ENCODE data around the gene DNAH14. TPM values are rescaled to one million over a fixed set of nuclear protein-coding genes. Genes with fewer than 3 reads are reported as not detected.

The DNAH14 gene
- total and polyA plus RNA-seq, 2 experiments from 2014 or later, result 55.3 to 80.2 TPM

DNA sequence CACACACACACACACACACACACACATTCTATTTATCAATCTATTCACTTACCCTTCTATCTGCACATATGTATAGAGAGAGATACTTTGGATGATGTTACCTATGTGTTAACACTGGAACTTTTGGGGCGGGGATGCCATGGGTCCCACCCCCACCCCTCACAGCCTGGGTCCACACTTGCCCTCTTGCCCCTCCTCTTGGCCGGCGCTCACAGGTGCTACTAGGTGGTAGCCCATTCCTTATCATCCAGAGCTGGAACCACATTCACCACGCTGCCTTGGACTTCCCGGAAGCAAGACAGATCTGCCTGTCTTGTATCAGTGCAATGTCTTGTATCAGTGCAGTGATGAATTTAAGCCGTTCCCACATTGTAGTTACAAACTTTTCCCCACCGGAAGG is 413.2 kb downstream of the DNAH14 start:
- Histone ChIP-seq H4K20me1 (replicated peaks; ENCODE audit: insufficient read depth) (no peaks in the 10 kb centered on the region), H2AFZ (no peak overlapping the region; the same call in 1 of the 2 replicates), H3K27ac (ENCODE audit: low read depth) (no peak overlapping the region), H3K4me3 (no peak overlapping the region), H3K36me3 (ENCODE audit: insufficient read depth) (no peaks in the 10 kb centered on the region), H3K79me2 (replicated peaks; ENCODE audit: insufficient read depth) (no peaks in the 10 kb centered on the region), H3K27me3 (ENCODE audit: insufficient read depth) (no peaks in the 10 kb centered on the region), H3F3A (replicated peaks; ENCODE audit: low read depth) (no peaks in the 10 kb centered on the region), H3K4me2 (no peak overlapping the region), H3K9me2 (ENCODE audit: insufficient read depth) (no peaks in the 10 kb centered on the region), H3K4me1 (ENCODE audit: insufficient read depth) (no peaks in the 10 kb centered on the region; the same call in 1 of the 2 replicates)
- ATAC-seq, result peak; percentile 63
- Mint-ChIP-seq H3K9me3 (no peaks in the 10 kb centered on the region), H3K27me3 (ENCODE audit: insufficient read depth, low read depth, poor library complexity) (no peaks in the 10 kb centered on the region), H3K4me3 (no peak overlapping the region), H3K36me3 (ENCODE audit: low read depth) (no peaks in the 10 kb centered on the region), H3K4me1 (peaks cover 3% of the 10 kb centered on the region; the same call in 2 of the 3 replicates), H3K27ac (no peak overlapping the region)
- DNase-seq (ENCODE audit: low spot score), result peak; percentile 26
- TF ChIP-seq, protein P1, sequence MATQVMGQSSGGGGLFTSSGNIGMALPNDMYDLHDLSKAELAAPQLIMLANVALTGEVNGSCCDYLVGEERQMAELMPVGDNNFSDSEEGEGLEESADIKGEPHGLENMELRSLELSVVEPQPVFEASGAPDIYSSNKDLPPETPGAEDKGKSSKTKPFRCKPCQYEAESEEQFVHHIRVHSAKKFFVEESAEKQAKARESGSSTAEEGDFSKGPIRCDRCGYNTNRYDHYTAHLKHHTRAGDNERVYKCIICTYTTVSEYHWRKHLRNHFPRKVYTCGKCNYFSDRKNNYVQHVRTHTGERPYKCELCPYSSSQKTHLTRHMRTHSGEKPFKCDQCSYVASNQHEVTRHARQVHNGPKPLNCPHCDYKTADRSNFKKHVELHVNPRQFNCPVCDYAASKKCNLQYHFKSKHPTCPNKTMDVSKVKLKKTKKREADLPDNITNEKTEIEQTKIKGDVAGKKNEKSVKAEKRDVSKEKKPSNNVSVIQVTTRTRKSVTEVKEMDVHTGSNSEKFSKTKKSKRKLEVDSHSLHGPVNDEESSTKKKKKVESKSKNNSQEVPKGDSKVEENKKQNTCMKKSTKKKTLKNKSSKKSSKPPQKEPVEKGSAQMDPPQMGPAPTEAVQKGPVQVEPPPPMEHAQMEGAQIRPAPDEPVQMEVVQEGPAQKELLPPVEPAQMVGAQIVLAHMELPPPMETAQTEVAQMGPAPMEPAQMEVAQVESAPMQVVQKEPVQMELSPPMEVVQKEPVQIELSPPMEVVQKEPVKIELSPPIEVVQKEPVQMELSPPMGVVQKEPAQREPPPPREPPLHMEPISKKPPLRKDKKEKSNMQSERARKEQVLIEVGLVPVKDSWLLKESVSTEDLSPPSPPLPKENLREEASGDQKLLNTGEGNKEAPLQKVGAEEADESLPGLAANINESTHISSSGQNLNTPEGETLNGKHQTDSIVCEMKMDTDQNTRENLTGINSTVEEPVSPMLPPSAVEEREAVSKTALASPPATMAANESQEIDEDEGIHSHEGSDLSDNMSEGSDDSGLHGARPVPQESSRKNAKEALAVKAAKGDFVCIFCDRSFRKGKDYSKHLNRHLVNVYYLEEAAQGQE (IDR thresholded peaks at IDR 0.05; ENCODE audit: unreplicated experiment), result no peak
- TF ChIP-seq CREB1 (CRISPR knock-in tag; IDR thresholded peaks at IDR 0.05; ENCODE audit: low read depth), result no peak
- no peak for TF ChIP-seq NANOG (IDR thresholded peaks at IDR 0.05; ENCODE audit: borderline replicate concordance)
- TF ChIP-seq ZNF331 (CRISPR knock-in tag; IDR thresholded peaks at IDR 0.05; ENCODE audit: low read depth), result no peak
- TF ChIP-seq STAT1 (IDR thresholded peaks at IDR 0.05; ENCODE audit: unreplicated experiment), result no peak
- TF ChIP-seq EZH2 (IDR thresholded peaks at IDR 0.05; ENCODE audit: low read depth, unreplicated experiment), result no peak
- TF ChIP-seq, protein P2, sequence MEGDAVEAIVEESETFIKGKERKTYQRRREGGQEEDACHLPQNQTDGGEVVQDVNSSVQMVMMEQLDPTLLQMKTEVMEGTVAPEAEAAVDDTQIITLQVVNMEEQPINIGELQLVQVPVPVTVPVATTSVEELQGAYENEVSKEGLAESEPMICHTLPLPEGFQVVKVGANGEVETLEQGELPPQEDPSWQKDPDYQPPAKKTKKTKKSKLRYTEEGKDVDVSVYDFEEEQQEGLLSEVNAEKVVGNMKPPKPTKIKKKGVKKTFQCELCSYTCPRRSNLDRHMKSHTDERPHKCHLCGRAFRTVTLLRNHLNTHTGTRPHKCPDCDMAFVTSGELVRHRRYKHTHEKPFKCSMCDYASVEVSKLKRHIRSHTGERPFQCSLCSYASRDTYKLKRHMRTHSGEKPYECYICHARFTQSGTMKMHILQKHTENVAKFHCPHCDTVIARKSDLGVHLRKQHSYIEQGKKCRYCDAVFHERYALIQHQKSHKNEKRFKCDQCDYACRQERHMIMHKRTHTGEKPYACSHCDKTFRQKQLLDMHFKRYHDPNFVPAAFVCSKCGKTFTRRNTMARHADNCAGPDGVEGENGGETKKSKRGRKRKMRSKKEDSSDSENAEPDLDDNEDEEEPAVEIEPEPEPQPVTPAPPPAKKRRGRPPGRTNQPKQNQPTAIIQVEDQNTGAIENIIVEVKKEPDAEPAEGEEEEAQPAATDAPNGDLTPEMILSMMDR (conservative IDR thresholded peaks at IDR 0.05; ENCODE audit: low read depth in 2 of 2), result no peak
- no peak for TF ChIP-seq ZNF114 (CRISPR knock-in tag; IDR thresholded peaks at IDR 0.05)
- TF ChIP-seq, protein P3, sequence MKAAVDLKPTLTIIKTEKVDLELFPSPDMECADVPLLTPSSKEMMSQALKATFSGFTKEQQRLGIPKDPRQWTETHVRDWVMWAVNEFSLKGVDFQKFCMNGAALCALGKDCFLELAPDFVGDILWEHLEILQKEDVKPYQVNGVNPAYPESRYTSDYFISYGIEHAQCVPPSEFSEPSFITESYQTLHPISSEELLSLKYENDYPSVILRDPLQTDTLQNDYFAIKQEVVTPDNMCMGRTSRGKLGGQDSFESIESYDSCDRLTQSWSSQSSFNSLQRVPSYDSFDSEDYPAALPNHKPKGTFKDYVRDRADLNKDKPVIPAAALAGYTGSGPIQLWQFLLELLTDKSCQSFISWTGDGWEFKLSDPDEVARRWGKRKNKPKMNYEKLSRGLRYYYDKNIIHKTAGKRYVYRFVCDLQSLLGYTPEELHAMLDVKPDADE (IDR thresholded peaks at IDR 0.05), result no peak
- TF ChIP-seq EZH2phosphoT487 (IDR thresholded peaks at IDR 0.05; ENCODE audit: unreplicated experiment), result no peak
- no peak for TF ChIP-seq JUNB (IDR thresholded peaks at IDR 0.05; ENCODE audit: unreplicated experiment)
- no peak for TF ChIP-seq POLR2AphosphoS5 (IDR thresholded peaks at IDR 0.05; ENCODE audit: low read depth)
- TF ChIP-seq, protein P4, sequence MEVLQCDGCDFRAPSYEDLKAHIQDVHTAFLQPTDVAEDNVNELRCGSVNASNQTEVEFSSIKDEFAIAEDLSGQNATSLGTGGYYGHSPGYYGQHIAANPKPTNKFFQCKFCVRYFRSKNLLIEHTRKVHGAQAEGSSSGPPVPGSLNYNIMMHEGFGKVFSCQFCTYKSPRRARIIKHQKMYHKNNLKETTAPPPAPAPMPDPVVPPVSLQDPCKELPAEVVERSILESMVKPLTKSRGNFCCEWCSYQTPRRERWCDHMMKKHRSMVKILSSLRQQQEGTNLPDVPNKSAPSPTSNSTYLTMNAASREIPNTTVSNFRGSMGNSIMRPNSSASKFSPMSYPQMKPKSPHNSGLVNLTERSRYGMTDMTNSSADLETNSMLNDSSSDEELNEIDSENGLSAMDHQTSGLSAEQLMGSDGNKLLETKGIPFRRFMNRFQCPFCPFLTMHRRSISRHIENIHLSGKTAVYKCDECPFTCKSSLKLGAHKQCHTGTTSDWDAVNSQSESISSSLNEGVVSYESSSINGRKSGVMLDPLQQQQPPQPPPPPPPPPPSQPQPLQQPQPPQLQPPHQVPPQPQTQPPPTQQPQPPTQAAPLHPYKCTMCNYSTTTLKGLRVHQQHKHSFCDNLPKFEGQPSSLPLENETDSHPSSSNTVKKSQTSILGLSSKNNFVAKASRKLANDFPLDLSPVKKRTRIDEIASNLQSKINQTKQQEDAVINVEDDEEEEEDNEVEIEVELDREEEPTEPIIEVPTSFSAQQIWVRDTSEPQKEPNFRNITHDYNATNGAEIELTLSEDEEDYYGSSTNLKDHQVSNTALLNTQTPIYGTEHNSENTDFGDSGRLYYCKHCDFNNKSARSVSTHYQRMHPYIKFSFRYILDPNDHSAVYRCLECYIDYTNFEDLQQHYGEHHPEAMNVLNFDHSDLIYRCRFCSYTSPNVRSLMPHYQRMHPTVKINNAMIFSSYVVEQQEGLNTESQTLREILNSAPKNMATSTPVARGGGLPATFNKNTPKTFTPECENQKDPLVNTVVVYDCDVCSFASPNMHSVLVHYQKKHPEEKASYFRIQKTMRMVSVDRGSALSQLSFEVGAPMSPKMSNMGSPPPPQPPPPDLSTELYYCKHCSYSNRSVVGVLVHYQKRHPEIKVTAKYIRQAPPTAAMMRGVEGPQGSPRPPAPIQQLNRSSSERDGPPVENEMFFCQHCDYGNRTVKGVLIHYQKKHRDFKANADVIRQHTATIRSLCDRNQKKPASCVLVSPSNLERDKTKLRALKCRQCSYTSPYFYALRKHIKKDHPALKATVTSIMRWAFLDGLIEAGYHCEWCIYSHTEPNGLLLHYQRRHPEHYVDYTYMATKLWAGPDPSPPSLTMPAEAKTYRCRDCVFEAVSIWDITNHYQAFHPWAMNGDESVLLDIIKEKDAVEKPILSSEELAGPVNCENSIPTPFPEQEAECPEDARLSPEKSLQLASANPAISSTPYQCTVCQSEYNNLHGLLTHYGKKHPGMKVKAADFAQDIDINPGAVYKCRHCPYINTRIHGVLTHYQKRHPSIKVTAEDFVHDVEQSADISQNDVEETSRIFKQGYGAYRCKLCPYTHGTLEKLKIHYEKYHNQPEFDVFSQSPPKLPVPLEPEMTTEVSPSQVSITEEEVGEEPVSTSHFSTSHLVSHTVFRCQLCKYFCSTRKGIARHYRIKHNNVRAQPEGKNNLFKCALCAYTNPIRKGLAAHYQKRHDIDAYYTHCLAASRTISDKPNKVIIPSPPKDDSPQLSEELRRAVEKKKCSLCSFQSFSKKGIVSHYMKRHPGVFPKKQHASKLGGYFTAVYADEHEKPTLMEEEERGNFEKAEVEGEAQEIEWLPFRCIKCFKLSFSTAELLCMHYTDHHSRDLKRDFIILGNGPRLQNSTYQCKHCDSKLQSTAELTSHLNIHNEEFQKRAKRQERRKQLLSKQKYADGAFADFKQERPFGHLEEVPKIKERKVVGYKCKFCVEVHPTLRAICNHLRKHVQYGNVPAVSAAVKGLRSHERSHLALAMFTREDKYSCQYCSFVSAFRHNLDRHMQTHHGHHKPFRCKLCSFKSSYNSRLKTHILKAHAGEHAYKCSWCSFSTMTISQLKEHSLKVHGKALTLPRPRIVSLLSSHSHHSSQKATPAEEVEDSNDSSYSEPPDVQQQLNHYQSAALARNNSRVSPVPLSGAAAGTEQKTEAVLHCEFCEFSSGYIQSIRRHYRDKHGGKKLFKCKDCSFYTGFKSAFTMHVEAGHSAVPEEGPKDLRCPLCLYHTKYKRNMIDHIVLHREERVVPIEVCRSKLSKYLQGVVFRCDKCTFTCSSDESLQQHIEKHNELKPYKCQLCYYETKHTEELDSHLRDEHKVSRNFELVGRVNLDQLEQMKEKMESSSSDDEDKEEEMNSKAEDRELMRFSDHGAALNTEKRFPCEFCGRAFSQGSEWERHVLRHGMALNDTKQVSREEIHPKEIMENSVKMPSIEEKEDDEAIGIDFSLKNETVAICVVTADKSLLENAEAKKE (CRISPR knock-in tag; IDR thresholded peaks at IDR 0.05), result no peak

All from GM23338 (cell line).